NCI-H748 (cell line): ENCODE measurements around the gene ATP5F1E.

Experiments
- DNase-seq: peaks from one replicate; lab custom pipeline; 2025; ENCODE audit not compliant: unreplicated experiment; lab: John Stamatoyannopoulos, UW

ATP5F1E gene

GRCh38 chr20:59006864-59007664, 25.1 kb downstream of the ATP5F1E start, which contains the start of gene CTSZ:
TSS of gene CTSZ (minus strand) at chr20:59007254. CDS start at chr20:59007128, 126 bp downstream.
- DNase-seq: no peak

GRCh38 chr20:59006167-59006863, 25.8 kb downstream of the ATP5F1E start:
- DNase-seq: no peak

DNA sequence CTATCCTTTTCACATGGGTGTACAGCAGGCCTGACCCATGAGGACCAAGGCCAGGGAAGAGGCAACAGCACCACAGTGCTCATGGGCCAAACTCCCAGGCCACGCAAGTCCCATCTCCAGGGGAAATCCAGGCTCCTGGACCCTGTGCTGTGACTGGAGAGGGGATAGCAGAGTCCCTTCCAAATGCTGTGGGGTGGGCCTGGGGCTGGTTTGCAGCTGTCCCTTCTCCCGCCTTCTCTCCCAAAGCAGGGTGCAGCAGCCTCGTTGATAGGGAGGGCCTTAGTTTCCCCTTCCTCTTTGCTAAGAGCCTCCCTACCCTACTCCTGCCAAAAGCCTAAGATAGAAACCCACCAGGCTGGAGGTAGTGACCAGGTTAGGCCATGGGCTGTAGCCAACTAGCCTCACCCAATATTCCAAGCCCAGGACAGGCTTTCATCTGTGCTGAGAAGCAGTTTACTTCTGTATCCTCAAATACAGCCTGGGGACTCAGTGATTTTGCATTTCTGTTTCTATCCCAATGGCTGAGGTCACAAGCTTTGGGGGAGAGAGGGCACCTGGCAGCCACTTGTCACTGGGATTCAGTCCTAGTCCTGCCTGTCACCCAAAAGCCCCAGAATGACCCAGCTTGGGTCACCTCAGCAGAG, 26.5 kb downstream of the ATP5F1E start:
- DNase-seq: no peak

DNA sequence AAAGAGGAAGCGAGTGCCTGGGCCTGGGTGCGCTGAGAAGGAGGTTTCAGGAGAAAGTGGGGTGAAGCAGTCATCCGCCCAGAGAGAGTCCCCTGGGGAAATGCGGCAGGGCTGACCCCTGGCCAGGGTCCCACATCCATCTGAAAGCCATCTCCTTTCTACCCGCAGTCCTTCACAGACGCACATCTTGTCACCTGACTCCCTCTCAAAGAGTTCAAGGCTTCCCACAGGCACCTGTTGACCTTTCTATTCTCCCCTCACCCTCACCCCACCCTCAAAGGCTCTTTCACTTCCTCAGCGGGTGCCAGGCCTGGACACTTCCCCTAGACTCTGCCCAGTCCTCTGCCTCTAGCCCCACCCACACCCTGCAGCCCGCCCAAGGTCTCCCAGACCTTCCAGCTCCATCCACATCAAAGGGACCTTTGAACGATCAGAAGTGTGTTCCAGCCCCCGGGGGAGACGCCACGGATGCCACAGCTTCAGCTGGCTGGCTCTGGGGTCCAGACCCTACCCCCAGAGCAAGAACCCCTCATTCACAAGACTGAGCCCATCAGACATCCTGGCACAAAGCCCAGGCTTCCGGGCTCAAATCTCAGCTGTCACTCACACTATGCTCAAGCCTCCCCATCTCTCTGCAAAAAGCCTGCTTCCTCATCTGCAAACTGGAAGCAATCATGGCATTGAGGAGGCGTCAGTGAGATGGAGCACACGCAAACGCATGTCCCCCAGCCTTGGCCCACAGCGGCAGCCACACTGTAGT, 27.2 kb downstream of the ATP5F1E start:
- DNase-seq: no peak

- no peak for DNase-seq
Measured at GRCh38 chr20:59004493-59004762, 27.7 kb downstream of the ATP5F1E start.

DNA sequence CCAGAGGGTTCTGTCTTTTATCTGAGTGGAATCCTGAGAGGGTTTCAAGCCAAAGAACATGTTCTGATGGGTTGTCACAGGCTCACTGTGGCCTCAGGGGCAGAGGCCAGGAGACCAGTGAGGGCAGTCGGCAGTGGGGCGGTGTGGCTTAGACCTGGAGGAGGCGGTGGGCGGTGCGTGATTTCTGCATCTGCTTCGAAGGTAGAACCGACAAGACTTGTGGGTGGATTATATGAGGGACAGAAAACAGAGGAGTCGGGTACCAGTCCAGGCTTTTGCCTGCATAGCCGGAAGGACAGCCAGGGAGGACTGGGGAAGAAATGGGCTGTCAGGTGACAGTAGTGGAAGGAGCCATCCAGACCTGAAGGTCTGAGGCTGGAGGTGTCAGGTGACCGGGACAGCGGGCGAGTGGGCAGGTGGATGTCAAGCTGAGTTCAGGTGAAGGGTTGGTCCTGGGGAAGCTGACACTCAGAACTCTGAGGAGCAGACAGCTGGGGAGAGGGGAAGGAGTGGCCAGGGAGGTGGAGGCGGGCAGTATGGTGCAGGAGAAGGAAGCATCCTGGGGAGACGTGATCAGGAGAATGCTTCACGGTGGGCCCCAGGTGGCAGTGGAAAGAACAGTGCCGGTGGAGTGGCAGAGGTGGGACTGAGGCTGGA, 28.2 kb downstream of the ATP5F1E start:
- no peak for DNase-seq

- no peak for DNase-seq
Measured at GRCh38 chr20:59002874-59003399, 29.2 kb downstream of the ATP5F1E start.

DNA sequence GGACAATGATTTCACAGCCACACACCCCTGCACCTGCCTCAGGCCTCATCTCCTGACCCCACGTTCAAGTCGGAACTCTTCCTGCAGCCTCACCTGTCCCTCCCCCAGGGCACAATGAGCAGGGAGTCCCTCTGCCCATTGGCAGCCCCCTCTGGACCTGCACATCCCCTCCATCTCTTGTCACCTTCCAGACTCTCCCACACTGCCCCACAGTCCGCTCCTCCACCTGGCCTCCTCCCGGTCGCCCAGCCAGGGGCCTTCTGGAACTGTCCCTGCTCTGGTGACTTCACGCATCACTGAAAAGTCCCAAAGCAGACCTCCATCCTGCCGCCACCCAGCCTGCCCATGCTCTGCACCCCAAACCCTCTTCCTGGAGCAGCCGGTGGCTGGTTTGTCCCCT, 29.7 kb downstream of the ATP5F1E start:
- no peak for DNase-seq

- DNase-seq: no peak
Measured at GRCh38 chr20:59001449-59002171, 30.5 kb downstream of the ATP5F1E start.

DNA sequence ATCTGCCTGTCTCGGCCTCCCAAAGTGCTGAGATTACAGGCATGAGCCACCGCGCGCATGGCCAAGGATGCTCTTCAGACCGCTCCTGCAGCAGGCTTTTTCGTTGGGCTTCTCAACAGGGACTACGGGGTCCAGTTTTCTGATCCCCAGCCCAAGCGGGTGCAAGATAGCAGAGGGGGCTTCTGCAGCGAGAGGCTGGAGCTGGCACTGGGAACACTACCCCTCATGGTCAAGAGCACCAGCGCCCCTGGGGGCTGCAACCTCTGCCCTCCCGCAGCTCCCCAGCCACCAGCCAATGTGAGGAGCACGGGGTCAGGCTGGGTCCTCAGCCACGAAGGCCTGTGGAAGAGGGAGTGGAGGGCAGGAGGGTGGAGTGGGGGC, 31.1 kb downstream of the ATP5F1E start:
- DNase-seq: no peak

GRCh38 chr20:59000326-59000725, 31.8 kb downstream of the ATP5F1E start:
- no peak for DNase-seq

DNA sequence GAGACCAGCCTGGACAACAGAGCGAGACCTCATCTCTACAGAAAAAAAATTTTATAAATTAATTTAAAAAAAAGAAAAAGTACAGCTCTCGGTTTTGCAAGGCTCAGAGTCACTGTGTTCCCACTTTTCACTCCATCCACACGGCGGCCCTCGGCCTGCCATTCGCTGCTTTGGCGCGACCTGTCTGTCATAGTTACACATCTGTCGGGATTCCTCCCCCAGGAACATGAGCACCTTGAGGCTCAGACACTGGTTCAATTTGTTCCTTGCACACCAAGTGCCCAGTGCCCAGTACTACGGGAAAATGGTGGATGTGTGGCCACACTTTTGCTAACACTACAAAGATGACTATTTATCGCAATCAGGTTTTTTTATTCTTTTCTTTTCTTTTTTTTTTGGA, 33.5 kb downstream of the ATP5F1E start:
- DNase-seq: no peak

DNA sequence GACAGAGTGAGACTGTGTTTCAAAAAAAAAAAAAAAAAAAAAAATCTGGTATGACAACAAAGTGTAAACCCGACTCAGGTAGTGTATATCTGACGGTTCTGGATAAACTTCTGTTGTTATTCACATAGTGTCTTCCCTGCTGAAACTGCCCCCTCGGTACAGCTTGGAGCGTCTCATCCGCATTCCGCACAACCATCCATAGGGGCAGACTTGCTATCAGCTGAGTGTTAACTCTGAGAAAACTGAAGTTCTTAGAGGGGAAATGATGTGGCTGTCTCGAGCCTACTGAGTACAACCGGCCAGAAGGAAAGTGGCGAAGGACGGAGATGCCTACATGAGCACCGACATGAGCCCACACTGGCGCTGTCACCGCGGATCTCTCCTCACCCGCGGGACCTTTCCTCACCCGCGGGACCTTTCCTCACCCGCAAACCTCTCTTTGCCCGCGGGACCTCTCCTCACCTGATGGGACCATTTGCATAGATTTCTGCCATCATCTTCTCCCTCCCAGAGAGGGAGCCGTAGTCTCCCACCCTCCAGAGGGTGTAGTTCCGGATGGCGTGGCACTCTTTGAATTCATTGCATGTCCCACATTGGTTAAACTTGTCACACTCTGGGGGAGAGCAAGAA, 34.9 kb downstream of the ATP5F1E start:
- no peak for DNase-seq

GRCh38 chr20:58996226-58996611, 35.9 kb downstream of the ATP5F1E start:
- DNase-seq: no peak

GRCh38 chr20:58995461-58996225, 36.5 kb downstream of the ATP5F1E start:
- DNase-seq: no peak

DNA sequence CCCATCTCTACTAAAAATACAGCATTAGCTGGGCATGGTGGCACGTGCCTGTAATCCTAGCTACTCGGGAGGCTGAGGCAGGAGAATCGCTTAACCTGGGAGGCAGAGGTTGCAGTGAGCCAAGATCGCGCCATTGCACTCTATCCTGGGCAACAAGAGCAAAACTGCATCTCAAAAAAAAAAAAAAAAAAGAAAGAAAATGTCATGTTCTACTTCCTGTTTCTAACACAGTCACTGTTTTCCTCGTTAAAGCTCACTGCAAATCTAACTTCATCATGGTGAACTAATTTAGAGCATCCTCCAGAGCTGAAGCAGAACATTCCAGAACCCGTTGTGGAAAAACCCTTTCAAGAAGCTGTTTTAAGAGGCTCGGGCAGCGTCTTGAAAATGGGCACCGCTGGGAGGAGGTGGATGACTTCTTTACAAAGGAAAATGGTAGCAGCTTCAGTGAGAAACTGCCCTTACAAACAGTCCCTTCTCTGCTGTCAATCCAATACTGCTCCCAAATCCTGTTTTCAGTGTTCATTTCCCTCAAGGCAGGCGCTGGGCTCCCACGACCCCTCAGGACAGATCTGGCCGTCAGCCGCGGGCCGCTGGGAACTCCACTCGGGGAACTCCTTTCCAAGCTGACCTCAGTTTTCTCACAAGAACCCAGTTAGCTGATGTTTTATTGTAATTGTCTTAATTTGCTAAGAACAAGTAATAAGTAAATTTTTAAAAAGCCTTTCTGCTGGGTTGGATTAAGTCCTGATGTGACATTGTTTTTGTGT, 37.6 kb downstream of the ATP5F1E start:
- DNase-seq: no peak

DNA sequence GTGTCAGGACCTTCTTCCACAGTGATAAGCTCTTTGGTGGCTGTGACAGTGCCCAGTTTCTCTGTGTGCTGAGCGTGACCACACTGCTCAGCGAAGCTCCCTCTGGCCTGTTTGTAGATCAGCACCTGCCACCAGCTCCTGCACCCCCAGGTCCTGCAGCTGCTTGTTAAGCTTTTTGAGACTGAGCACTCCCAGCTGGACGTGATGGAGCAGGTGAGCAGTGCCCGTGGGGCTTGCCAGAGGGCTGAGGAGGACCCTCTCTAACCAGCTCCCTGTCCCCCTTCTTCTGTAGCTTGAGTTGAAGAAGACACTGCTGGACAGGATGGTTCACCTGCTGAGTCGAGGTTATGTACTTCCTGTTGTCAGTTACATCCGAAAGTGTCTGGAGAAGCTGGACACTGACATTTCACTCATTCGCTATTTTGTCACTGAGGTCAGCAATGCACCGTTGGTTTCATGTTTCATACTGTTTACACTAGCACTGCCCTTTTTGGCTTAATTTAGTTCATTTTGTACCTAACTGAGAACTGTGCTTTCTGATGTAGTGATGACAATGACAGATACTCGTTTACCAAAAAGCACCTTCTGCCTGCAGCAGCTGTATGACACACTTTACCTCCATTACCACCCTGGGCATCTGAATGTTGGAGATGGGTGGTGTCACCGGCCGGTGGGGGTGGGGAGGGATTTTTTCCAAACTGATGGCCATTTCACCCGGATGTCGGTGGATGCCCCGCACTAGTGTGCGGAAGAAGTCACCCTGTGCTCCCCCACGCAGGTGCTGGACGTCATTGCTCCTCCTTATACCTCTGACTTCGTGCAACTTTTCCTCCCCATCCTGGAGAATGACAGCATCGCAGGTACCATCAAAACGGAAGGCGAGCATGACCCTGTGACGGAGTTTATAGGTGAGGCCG, 38.5 kb downstream of the ATP5F1E start:
- no peak for DNase-seq
